Activated naive CD4-positive, alpha-beta T cell treated with anti-CD3 and anti-CD28 coated beads, Interleukin-2, amount 50 U/mL, for 72 hours (primary cell): ENCODE data around the gene DGCR6L. TPM values are rescaled to one million over a fixed set of nuclear protein-coding genes. Genes with fewer than 3 reads are reported as not detected.
A peak's percentile ranks its signal among the peaks of the same experiment; 100 is the strongest.
"Not testable (repeated sequence)": the region's sequence is repeated elsewhere in the genome, so short reads cannot be mapped to it uniquely, and the experiment has no call there.

Source experiments
- ATAC-seq, 2 donors: fragments of 150-1000 bp; cut with Tn5 transposase; 2 replicates each; pipeline ENCODE4 v1.10.0; 2021; ENCODE audit warnings: mild to moderate bottlenecking in 2 of 2, moderate library complexity in 2 of 2
- DNase-seq, 2 donors: peaks; one replicate each; pipeline ENCODE4 v3.0.0; 2021 to 2022; ENCODE audit warnings: low spot score in 2 of 2
- H3K27ac Mint-ChIP-seq, 2 donors: one replicate each; pipeline ENCODE4 v1.8.0; 2022; ENCODE audit warnings: mild to moderate bottlenecking in 2 of 2, mixed read lengths in 2 of 2
- H3K36me3 Mint-ChIP-seq, 2 donors: one replicate each; pipeline ENCODE4 v1.8.0; 2022; ENCODE audit warnings: mixed read lengths in 2 of 2
- H3K9me3 Mint-ChIP-seq, 2 donors: one replicate each; pipeline ENCODE4 v1.8.0; 2022; ENCODE audit warnings: mixed read lengths in 2 of 2
- total RNA-seq, 2 donors: library from RNA; stranded (reverse); gene quantifications; one replicate each; pipeline ENCODE4 v1.2.3, GENCODE V29; 2022

The DGCR6L gene
- total RNA-seq, 2 donors from 2014 or later = 8.6 to 29.6 TPM

DNA sequence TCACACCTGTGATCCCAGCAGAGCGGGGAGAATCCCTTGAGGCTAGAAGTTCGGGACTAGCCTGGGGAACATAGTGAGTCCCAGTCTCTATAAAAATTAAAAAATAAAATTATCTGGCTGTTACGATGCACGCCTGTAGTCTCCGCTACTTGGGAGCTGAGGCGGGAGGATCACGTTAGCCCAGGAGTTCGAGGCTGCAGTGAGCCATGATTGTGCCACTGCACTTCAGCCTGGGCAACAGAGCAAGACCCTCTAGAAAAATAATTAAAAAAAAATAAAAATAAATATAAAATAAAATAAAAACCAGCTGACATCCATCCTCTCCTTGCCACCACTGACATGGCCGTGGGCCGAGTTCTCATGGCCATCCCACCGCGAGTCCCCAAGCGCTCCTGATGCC lies 44.0 kb downstream of the DGCR6L start:
- Mint-ChIP-seq H3K27ac (peak overlapping the region in 1 of 2 donors; percentile 53), H3K36me3 (no peaks in the 10 kb centered on the region), H3K9me3 (no peaks in the 10 kb centered on the region)
- DNase-seq (no peak), ATAC-seq (no peak)

DNA sequence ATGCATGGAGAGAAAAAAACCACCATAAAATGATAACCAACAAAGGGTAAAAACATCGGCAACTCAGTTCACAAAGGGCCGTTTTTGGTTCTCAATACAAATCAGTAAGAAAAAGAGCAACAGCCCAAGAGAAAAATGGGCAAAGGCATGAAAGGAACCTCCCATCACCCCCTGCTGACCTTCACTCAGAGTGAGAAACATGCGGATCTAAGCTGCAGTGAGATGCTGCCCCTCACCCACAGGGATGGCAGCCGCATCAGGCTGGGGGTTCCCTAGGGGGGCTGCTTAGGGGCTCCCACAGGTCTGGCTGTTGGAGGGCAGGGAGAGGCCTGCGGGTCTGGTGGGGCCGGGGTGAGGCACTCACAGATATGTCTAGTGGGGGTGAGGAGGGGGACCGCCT lies 44.5 kb downstream of the DGCR6L start:
- H3K9me3 Mint-ChIP-seq, ATAC-seq, DNase-seq, H3K36me3 Mint-ChIP-seq, H3K27ac Mint-ChIP-seq: not testable (repeated sequence)

DNA sequence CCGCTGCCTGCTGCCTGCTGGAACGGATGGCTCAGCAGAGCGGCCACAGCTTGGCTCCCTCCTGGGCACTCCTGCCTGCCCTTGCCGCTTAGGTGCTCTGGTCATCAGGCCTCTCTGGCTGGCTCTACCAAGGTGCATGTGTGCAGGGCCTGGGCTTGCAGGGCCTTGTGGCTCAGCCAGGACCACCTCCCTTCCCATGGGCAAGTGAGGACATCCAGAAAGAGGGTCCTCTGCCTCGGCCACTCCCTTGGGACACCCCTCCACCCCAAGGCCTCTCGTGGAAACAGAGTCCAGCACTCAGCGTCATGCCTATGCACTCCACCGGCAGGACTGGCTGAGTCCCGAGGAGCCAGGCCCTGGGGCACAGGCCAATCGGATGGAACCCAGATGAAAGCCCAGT lies 45.5 kb downstream of the DGCR6L start:
- not testable (repeated sequence) for H3K27ac Mint-ChIP-seq, ATAC-seq, H3K9me3 Mint-ChIP-seq, DNase-seq, H3K36me3 Mint-ChIP-seq

DNA sequence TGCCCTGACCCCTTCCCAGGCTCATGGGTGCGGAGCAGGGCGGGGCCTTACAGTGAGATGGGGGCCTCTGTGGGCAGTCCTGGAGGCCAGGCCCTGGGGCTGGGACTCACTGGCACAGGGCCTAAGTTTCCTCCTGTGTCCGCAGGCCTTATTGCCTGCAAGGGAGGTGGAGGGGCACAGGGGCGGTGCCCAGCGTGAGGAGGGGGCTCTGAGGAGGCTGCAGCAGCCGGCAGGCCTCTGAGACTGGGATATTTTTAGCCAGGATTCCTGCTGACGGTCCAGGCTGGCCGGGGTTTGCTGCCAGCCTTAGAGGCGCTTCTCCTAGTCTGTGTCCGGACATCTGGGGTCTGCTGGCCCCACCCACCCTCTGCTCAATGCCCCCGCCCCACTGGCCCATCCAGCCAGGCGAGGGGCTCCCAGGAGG lies 46.1 kb downstream of the DGCR6L start:
- no peaks in the 10 kb centered on the region for H3K36me3 Mint-ChIP-seq
- ATAC-seq (no peak), DNase-seq (no peak)
- no peak overlapping the region for H3K27ac Mint-ChIP-seq
- no peaks in the 10 kb centered on the region for H3K9me3 Mint-ChIP-seq

DNA sequence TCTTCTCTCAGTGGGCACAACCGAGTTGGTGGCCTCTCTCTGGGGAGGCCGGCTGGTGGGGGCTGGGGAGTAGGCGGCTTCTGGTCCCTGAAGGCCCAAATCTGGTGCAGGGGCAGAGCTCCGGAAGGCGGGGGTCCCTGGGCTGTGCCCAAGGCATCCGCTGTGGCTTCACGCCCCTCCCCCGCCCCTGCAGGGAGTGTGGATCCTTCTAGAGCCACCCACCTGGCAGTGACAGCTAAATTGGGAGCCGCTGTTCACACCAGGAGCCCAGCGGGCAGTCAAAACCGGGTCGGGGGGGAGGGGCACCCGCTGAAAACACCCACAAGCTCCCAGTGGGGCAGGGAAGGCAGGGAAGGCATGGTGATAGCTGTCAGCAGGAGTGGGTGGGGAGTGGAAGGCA lies 47.2 kb downstream of the DGCR6L start:
- DNase-seq (no peak), ATAC-seq (no peak)
- Mint-ChIP-seq H3K27ac (no peak overlapping the region), H3K9me3 (no peaks in the 10 kb centered on the region), H3K36me3 (no peaks in the 10 kb centered on the region)

DNA sequence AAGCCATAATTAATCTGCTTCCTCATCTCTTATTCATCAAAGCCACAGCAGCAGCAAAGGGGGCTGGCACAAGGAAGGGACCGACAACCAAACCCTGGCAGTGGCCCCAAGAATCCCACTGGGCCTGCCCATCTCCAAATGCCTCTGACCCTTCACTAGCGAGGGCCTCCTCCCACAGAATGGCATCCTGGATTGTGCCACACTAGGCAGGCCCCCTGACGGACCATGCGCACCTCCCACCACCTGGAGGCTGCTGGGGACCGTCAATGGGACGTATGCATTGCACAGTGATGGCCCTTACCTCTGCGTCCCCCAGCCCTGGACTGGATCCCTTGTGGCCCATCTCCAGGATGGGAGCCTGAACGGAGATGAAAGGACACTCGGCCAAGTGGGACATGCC lies 47.7 kb downstream of the DGCR6L start:
- Mint-ChIP-seq H3K36me3 (no peaks in the 10 kb centered on the region), H3K27ac (no peak overlapping the region), H3K9me3 (no peaks in the 10 kb centered on the region)
- ATAC-seq (no peak), DNase-seq (no peak)

DNA sequence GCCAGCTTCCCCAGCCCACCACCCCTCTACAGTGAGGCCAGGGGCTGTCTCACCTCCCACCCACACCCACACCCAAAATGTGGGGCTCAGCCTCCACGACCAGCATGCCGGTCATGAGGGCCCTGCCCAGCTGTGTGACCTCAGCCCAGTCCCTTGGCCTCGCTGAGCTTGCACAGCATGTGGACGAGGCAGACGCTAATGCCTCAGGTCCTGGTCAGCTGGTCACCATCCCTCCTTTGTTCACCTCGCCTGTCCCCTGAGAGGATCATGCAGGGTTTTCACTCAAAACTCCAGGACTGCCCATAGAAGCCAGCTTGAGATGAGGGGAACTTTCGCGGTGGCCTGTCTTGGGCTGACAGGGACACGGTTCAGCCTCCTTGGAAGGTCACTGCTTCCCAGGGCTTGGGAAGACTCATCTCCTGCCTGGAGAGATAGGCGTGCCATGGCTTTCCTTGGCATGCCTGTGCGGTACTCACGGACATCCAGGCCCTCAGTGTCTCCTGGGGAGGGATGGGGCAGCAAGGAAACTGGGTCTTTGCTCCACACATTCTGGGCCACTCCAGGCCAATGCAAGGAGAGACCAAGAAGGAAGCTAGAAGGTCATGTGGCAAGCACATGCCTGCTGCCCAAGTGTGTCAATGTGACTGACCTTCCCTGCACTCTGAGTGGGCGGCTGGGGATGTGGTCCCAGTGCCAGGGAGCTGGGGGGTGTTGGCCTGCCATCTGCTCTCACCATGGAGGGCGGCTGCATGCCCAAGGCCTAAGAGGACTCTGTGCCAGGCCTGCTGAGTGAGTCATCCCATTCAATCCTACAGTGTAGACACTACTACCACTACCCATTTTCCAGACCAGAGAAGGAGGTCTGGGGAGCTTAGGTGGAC lies 48.5 kb downstream of the DGCR6L start:
- DNase-seq (no peak), ATAC-seq (no peak)
- no peak overlapping the region for H3K27ac Mint-ChIP-seq
- no peaks in the 10 kb centered on the region for H3K36me3 Mint-ChIP-seq
- H3K9me3 Mint-ChIP-seq = no peaks in the 10 kb centered on the region

DNA sequence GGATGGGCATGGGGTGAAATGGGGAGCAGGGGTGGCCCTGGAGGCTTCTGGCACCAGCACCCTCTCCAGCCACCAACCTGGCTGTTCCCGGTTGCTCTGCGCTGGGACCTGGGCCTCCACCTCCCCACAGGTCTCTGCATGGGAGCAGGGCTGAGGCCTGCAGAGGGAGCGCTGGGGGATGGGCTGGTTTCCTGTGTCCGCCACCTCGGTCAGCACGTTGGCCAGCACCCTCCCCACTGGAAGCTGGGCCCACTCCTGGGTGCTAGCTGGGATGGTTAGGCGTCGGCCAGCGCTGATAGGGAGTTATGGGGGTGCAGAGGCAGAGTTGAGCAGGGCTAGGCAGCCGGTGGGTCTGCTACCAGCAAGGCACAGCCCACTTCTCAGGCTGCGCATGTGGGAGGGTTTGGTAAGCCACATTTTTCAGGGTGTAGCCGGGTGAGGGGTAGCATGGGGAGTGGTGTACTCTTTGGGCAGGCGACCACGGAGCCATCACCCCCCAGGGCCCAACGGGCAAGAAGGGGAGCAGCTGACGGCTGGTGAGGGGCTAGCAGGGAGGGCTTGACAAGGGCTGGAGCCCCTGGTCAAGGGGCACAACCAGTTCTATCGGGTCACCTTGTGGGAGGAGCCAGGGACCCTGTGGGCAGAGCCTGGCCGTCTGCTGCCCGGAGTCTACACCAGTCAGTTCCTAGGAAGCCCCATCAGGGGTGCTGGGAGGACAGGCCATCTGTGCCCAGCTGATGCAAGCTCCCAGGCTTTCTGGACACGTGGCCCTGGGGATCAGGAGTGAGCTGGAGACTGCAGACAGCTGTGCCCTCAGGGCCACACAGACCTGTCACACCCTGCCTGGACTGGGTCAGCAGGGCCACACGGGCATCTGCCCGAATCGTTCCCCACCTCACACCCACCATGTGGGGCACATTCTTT lies 49.4 kb downstream of the DGCR6L start:
- not testable (repeated sequence) for ATAC-seq, H3K27ac Mint-ChIP-seq, H3K9me3 Mint-ChIP-seq, DNase-seq, H3K36me3 Mint-ChIP-seq

DNA sequence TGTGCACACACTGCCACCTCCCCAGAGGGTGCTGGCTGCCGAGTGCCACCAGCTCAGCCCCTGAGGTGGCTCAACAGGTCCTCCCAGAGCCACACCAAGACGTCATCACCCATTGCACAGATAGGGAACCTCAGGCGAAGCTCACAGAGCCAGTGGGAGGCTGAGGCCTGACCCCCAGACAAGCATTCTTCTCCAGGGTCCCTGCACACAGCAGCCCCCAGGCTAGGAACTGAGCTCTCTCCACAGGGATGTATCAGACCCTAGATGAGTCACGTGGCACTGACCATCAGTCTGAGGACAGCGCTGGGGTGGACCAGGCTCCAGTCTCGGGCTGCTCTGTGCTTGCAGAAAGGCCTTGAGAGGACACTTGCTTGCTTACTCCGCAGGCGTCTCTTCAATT lies 50.2 kb downstream of the DGCR6L start:
- ATAC-seq, H3K27ac Mint-ChIP-seq, H3K36me3 Mint-ChIP-seq, DNase-seq, H3K9me3 Mint-ChIP-seq: not testable (repeated sequence)

DNA sequence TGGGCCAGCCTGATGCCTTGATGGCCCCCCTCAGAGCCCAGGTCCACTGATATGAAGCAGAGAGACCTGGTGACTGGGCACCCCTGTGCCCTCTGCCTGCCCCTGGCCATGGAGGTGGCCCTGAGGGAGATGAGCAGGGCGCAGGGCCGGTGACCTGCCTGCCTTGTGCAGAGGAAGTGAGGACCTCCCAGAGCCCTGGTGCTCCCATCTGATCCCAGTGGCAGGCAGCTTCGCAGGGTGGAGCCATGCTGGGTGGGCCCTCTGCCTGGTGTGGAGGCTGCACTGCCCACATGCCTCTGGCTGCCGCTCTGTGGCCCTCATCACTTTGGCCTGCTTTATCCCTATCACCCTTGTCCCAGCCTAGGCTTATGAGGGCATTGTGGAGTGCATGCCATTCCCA lies 50.7 kb downstream of the DGCR6L start:
- not testable (repeated sequence) for H3K27ac Mint-ChIP-seq, H3K9me3 Mint-ChIP-seq, H3K36me3 Mint-ChIP-seq, ATAC-seq, DNase-seq

DNA sequence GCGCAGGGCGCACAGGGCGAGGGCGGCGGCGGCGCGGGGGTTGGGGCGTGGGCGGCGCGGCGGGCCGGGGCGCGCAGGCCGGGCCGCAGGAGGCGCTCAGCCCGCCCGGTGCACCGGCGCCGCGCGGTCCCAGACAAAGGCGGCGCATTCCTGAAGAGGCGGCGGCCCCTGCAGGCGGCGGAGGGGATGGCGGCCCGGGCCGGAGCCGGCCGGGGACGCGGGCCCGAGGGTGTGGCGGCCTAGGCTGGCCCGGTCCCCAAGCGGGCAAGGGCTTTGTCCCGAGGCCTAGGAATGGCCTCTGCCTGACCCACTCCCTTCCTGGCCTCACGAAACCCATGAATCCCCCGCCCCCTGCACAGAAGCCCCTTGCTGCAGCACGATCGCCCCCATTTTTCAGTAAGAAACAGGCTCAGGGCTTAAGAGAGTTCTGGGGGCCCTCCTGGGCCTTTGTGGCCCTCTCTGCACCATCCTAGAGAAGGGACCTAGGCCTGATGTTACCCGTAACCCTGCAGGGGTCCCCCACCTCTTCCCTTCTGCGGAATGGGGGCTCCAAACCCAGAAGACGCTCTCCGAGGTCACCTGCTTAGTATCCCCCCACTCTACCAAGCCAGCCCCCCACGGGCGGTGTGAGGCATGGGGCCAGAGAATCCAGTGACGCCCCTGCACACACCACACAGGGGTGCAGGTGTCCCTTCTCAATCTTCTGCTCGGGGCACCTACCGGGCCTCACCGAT lies 51.4 kb downstream of the DGCR6L start, which contains the start of gene RTN4R:
Gene RTN4R (minus strand): TSS at position 40 of the 734 bp plus-strand sequence. CDS start 226 bp downstream, outside the sequence.
- no peaks in the 10 kb centered on the region for H3K36me3 Mint-ChIP-seq

DNA sequence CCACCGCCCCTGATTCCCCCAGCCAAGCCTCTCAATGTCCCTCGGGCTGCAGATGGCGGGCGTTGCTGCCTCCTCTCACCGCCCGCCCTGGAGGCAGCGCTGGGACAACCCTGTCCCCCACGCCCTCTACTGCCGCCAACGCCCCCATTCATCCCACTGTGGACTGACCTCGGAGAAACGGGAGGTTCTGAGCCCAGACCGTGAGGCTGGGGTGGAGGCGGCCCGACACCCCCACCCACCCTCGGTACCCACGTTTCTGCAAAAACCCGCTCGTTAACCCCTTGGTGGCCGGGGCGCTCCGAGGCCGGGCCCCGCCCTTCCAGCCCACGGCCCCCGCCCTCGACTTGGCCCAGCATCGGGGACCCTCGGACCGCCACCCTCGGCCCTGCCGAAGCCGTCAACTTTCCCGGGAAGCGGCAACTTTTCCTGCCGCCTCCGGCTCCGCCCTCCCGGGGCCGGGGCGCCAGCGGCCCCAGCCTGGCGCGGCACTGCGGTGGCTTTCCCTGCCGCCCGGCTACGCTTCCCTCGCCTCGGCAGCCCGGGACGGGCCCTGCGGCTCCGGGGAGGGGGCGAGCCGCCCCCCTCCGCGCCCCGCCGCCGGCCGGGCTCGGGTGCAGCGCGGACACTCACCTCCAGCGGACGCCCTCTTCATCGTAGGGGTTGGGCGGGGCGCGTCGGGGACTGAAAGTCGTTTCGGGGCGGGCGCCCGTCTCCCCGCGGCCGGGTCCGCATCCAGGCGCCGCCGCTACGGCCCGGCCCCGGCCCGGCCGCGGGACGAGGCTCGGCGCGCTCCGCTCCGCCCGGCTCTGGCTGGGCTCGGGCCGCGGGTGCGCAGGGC lies 52.2 kb downstream of the DGCR6L start:
- no peak for DNase-seq
- ATAC-seq = no peak
- Mint-ChIP-seq H3K27ac (no peak overlapping the region), H3K9me3 (no peaks in the 10 kb centered on the region), H3K36me3 (no peaks in the 10 kb centered on the region)

More for the DNA sequence above, 51.4 kb downstream of the DGCR6L start, which contains the start of gene RTN4R:
- ATAC-seq = peak; percentile 86
- peak; percentile 66 to 74 for DNase-seq
- Mint-ChIP-seq H3K27ac (no peak within 1 kb of the TSS), H3K9me3 (no peaks in the 10 kb centered on the region)

DNA sequence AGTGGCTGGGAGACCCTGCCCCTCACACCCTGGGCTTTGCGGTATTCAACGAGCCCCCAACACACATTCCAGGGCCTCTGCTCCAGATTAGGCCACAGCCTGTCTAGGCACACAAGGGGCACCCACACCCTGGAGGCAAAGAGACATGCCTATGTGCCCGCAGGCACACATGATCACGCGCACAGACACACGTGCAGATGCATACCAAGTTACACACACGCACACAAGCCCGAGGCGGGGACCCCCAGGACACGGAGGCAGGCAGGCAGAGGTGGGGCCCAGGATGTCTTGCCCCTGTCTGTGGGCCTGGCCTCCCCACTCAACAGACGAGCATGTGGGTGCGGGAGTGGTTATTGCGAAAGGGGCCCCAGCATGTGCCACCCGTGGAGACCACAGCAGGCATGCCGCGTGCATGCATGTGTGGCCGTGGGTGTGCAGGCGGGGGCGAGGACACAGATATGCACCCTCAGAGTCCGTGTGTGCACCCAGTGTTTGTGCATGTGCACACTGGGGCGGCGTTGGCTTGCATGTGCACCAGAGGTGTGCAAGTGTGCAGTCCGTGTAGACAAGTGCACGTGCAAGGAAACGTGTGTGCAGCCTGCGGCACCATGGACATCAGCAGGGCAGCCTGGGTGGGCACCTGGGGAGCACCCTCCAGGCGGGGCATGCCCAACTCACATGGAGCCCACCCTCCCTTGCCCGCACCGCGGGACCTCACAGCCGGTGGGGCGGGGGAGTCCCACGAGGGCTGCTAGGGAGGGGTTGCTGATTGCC lies 53.0 kb downstream of the DGCR6L start:
- not testable (repeated sequence) for H3K36me3 Mint-ChIP-seq, ATAC-seq, H3K27ac Mint-ChIP-seq, DNase-seq, H3K9me3 Mint-ChIP-seq

DNA sequence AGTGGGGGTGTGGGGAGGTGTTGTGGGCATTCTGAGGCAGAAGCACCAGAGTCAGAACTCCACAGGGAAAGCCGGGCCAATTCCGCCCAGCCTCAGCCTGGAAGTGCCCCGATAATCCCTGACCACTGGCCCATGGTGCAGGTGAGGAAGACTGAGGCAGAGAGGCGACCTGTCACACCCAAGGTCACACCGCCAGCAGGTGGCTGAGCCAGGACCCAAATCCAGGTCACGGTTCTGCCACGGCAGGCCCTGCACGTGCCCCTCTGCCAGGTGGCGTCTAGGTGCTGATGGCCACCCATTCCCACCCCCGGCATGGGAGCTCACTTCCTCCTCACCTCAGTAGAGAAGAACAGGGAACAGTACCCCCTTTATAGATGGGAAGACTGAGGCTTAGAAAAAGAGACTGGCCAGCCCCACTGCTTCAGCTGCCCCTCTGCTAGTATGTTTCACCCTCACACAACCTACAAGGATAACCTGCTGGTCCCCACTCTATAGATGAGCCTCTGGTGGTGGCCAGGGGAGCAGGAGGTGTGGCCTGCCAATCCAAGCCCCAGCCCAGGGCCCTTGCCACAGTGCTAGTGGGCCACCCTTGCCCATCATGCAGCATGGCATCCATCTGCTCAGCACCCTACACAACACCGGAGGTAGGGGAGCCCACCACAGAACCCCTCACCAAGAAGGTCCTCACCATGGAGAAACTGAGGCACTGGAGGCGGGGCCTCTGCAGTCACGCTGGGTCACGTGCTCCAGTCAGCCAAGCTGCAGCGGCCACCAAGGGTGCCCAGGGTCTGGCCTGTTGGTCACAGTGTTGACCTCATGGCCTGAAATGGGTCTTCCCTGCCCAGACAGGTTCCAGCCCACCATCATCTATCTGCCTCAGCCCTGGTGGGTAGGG lies 53.8 kb downstream of the DGCR6L start:
- DNase-seq, H3K36me3 Mint-ChIP-seq, ATAC-seq, H3K9me3 Mint-ChIP-seq, H3K27ac Mint-ChIP-seq: not testable (repeated sequence)
